ENCODE measurements around the gene ABCG2.

DNA sequence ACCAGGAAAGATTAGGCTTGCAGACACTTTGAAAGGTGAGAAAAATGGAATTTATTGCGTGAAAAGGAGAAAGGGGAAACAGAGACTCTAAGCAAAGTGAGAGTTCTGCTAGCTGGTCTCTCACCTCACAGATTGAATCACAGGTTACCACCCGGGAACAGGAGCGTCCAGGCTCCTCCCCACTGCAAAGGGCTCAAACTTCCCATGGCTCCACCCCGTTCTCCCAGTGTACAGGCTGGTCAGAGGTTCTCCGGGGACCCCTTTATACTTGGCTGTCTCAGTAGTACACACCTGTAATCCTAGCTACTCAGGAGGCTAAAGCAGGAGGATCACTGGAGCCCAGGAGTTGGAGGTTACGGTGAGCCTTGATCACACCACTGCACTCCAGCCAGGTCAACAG, 44.0 kb upstream of the ABCG2 start:
- TF ChIP-seq EZH2 (IDR thresholded peaks at IDR 0.05; ENCODE audit: low read length), result no peak
- TF ChIP-seq, protein P1, sequence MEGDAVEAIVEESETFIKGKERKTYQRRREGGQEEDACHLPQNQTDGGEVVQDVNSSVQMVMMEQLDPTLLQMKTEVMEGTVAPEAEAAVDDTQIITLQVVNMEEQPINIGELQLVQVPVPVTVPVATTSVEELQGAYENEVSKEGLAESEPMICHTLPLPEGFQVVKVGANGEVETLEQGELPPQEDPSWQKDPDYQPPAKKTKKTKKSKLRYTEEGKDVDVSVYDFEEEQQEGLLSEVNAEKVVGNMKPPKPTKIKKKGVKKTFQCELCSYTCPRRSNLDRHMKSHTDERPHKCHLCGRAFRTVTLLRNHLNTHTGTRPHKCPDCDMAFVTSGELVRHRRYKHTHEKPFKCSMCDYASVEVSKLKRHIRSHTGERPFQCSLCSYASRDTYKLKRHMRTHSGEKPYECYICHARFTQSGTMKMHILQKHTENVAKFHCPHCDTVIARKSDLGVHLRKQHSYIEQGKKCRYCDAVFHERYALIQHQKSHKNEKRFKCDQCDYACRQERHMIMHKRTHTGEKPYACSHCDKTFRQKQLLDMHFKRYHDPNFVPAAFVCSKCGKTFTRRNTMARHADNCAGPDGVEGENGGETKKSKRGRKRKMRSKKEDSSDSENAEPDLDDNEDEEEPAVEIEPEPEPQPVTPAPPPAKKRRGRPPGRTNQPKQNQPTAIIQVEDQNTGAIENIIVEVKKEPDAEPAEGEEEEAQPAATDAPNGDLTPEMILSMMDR (optimal IDR thresholded peaks at IDR 0.05 in 1 of 3, IDR thresholded peaks at IDR 0.05 in 1 of 3, conservative IDR thresholded peaks at IDR 0.05 in 1 of 3; ENCODE audit: extremely low read depth in 1 of 3, insufficient read depth in 2 of 3, low read length in 3 of 3), result no peak

Measured in keratinocyte (primary cell).